ENCODE measurements around the gene ARPP19. TPM values are rescaled to one million over a fixed set of nuclear protein-coding genes. Genes with fewer than 3 reads are reported as not detected.

ARPP19 gene
- polyA plus RNA-seq, 1 donor from 2014 or later = 254 TPM

- Histone ChIP-seq H3F3A (ENCODE audit: insufficient read depth, low read length, poor library complexity, severe bottlenecking) (no peaks in the 10 kb centered on the region), H3K36me3 (ENCODE audit: insufficient read depth, low read length) (no peaks in the 10 kb centered on the region), H3K27me3 (ENCODE audit: insufficient read depth, low read depth, low read length) (no peaks in the 10 kb centered on the region), H2AFZ (ENCODE audit: low read depth, low read length) (no peak overlapping the region), H4K20me1 (ENCODE audit: insufficient read depth) (no peaks in the 10 kb centered on the region), H3K79me2 (replicated peaks; ENCODE audit: insufficient read depth, low read length) (peaks cover 28% of the 10 kb centered on the region), H3K4me3 (ENCODE audit: low read length) (peak overlapping the region; percentile 8), H3K9me3 (ENCODE audit: low read length) (no peaks in the 10 kb centered on the region), H3K9ac (ENCODE audit: low read length) (no peak overlapping the region), H3K27ac (ENCODE audit: low read length) (no peak overlapping the region), H3K4me2 (ENCODE audit: low read length) (no peak overlapping the region), H3K9me2 (ENCODE audit: insufficient read depth, low read length) (no peaks in the 10 kb centered on the region)
- TF ChIP-seq EP300 (conservative IDR thresholded peaks at IDR 0.05; ENCODE audit: poor library complexity, severe bottlenecking) (no peak), EZH2 (IDR thresholded peaks at IDR 0.05; ENCODE audit: borderline replicate concordance, insufficient read depth, low read length, poor library complexity, severe bottlenecking) (no peak), RAD21 (conservative IDR thresholded peaks at IDR 0.05) (no peak), REST (IDR thresholded peaks at IDR 0.05; ENCODE audit: borderline replicate concordance) (no peak), POLR2AphosphoS5 (IDR thresholded peaks at IDR 0.05) (no peak), SMC3 (conservative IDR thresholded peaks at IDR 0.05; ENCODE audit: poor library complexity) (no peak), MXI1 (conservative IDR thresholded peaks at IDR 0.05; ENCODE audit: poor library complexity, severe bottlenecking) (no peak), TAF1 (IDR thresholded peaks at IDR 0.05; ENCODE audit: low read depth) (no peak), CTCF (IDR thresholded peaks at IDR 0.05; ENCODE audit: poor library complexity, severe bottlenecking) (no peak)
Measured at GRCh38 chr15:52509500-52510245, 59.2 kb downstream of the ARPP19 start.

- H3K9ac ChIP-seq (ENCODE audit: low read length) = no peak overlapping the region
- H3K4me3 ChIP-seq (ENCODE audit: low read length) = no peak overlapping the region
- no peaks in the 10 kb centered on the region for H3K27me3 ChIP-seq (ENCODE audit: insufficient read depth, low read depth, low read length)
- no peaks in the 10 kb centered on the region for H3K9me3 ChIP-seq (ENCODE audit: low read length)
- TF ChIP-seq SMC3 (conservative IDR thresholded peaks at IDR 0.05; ENCODE audit: poor library complexity) (no peak), TAF1 (IDR thresholded peaks at IDR 0.05; ENCODE audit: low read depth) (no peak), POLR2AphosphoS5 (IDR thresholded peaks at IDR 0.05) (no peak), EZH2 (IDR thresholded peaks at IDR 0.05; ENCODE audit: borderline replicate concordance, insufficient read depth, low read length, poor library complexity, severe bottlenecking) (no peak), RAD21 (conservative IDR thresholded peaks at IDR 0.05) (no peak), CTCF (IDR thresholded peaks at IDR 0.05; ENCODE audit: poor library complexity, severe bottlenecking) (no peak), MXI1 (conservative IDR thresholded peaks at IDR 0.05; ENCODE audit: poor library complexity, severe bottlenecking) (no peak), EP300 (conservative IDR thresholded peaks at IDR 0.05; ENCODE audit: poor library complexity, severe bottlenecking) (no peak)
- H2AFZ ChIP-seq (ENCODE audit: low read depth, low read length) = no peak overlapping the region
- H4K20me1 ChIP-seq (ENCODE audit: insufficient read depth) = no peaks in the 10 kb centered on the region
- H3K9me2 ChIP-seq (ENCODE audit: insufficient read depth, low read length) = no peaks in the 10 kb centered on the region
- no peaks in the 10 kb centered on the region for H3F3A ChIP-seq (ENCODE audit: insufficient read depth, low read length, poor library complexity, severe bottlenecking)
- H3K27ac ChIP-seq (ENCODE audit: low read length) = no peak overlapping the region
- H3K36me3 ChIP-seq (ENCODE audit: insufficient read depth, low read length) = no peaks in the 10 kb centered on the region
- H3K79me2 ChIP-seq (replicated peaks; ENCODE audit: insufficient read depth, low read length) = peaks cover 42% of the 10 kb centered on the region
- H3K4me2 ChIP-seq (ENCODE audit: low read length) = no peak overlapping the region
Measured at GRCh38 chr15:52506549-52506948, 62.3 kb downstream of the ARPP19 start.
